Activated naive CD4-positive, alpha-beta T cell treated with anti-CD3 and anti-CD28 coated beads, Interleukin-2, amount 10 ng/mL, durations not matched to agents 7 days and 5 days (primary cell): Measurements from ENCODE around the gene SMTNL1.

ENCODE experiments used
- CTCF ChIA-PET: fragments of 350-600 bp; sonication (Branson Sonifier 250); formaldehyde crosslinking; loops from one replicate; lab custom pipeline; 2021; ENCODE audit warnings: antibody characterized with exemption; lab: Charles Lee
- DNase-seq: peaks from one replicate; pipeline ENCODE4 v3.0.0-alpha.2; 2020
- H3K27ac Mint-ChIP-seq: one replicate; pipeline ENCODE4 v1.8.0; 2021; ENCODE audit warnings: mild to moderate bottlenecking, moderate library complexity, mixed read lengths
- H3K27me3 Mint-ChIP-seq: one replicate; pipeline ENCODE4 v1.8.0; 2021; ENCODE audit warnings: mild to moderate bottlenecking, mixed read lengths
- H3K36me3 Mint-ChIP-seq: one replicate; pipeline ENCODE4 v1.8.0; 2021; ENCODE audit warnings: mixed read lengths
- H3K4me1 Mint-ChIP-seq: one replicate; pipeline ENCODE4 v1.8.0; 2021; ENCODE audit warnings: mixed read lengths
- H3K4me3 Mint-ChIP-seq: one replicate; pipeline ENCODE4 v1.8.0; 2021; ENCODE audit warnings: mild to moderate bottlenecking, moderate library complexity, mixed read lengths
- H3K9me3 Mint-ChIP-seq: one replicate; pipeline ENCODE4 v1.8.0; 2021; ENCODE audit warnings: mixed read lengths

The SMTNL1 gene

GRCh38 chr11:57542582-57542981, 5.2 kb downstream of the SMTNL1 start:
- Mint-ChIP-seq H3K36me3 (peaks cover 13% of the 10 kb centered on the region), H3K27ac (peak overlapping the region; percentile 29), H3K27me3 (no peaks in the 10 kb centered on the region), H3K4me3 (no peak overlapping the region), H3K4me1 (no peaks in the 10 kb centered on the region), H3K9me3 (no peaks in the 10 kb centered on the region)
- CTCF ChIA-PET = no interaction called here
- no peak for DNase-seq

DNA sequence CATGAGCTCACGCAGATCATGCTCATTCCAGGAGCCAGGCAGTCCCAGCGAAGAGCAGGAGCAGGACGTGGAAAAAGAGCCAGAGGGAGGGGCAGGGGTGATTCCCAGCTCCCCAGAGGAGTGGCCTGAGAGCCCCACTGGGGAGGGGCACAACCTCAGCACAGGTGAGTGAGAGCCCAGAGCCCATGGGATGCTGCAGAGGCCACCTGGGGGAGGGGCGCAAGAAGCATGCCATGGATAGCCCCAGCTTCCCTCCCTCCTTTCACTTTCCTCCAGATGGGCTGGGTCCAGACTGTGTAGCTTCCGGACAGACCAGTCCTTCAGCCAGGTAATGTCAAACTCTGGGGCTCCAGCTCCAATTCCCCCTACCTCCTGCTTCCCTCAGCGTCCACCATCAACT, 6.2 kb downstream of the SMTNL1 start:
- Mint-ChIP-seq H3K9me3 (no peaks in the 10 kb centered on the region), H3K36me3 (peaks cover 10% of the 10 kb centered on the region), H3K27me3 (no peaks in the 10 kb centered on the region), H3K4me3 (no peak overlapping the region), H3K27ac (no peak overlapping the region), H3K4me1 (peaks cover 5% of the 10 kb centered on the region)
- no peak for DNase-seq
- CTCF ChIA-PET = interaction anchor here (1.0 to 1.5 kb wide), 2 partner anchors 16 to 101 kb away, joined by 3 to 7 read pairs; no protein-coding TSS in a partner anchor

GRCh38 chr11:57544566-57544965, 7.2 kb downstream of the SMTNL1 start:
- Mint-ChIP-seq H3K27me3 (no peaks in the 10 kb centered on the region), H3K4me3 (no peak overlapping the region), H3K36me3 (peaks cover 15% of the 10 kb centered on the region), H3K27ac (no peak overlapping the region), H3K9me3 (no peaks in the 10 kb centered on the region), H3K4me1 (peaks cover 6% of the 10 kb centered on the region)
- CTCF ChIA-PET = interaction anchor here (1.5 kb wide), 1 partner anchor 100 kb away, joined by 7 read pairs; no protein-coding TSS in a partner anchor
- DNase-seq = no peak

DNA sequence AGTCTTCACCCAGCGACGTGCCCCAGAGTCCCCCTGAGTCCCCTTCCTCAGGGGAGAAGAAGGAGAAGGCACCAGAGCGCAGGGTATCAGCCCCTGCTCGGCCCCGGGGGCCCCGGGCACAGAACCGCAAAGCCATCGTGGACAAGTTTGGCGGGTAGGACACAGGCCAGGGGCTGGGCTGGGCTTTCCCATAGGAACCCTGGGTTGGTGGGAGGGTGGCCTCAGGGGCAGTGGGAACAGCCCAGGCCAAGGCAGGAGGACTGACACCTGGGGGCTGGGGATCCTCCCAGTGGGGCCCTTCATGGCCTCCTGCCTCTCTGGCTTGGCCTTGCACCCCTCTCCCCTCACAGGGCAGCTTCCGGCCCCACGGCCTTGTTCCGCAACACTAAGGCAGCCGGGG, 8.5 kb downstream of the SMTNL1 start:
- no peaks in the 10 kb centered on the region for H3K9me3 Mint-ChIP-seq
- H3K27me3 Mint-ChIP-seq = no peaks in the 10 kb centered on the region
- peaks cover 23% of the 10 kb centered on the region for H3K36me3 Mint-ChIP-seq
- no peak overlapping the region for H3K27ac Mint-ChIP-seq
- H3K4me3 Mint-ChIP-seq = no peak overlapping the region
- DNase-seq = no peak
- CTCF ChIA-PET = no interaction called here
- peaks cover 6% of the 10 kb centered on the region for H3K4me1 Mint-ChIP-seq

- no peak overlapping the region for H3K27ac Mint-ChIP-seq
- H3K9me3 Mint-ChIP-seq = no peaks in the 10 kb centered on the region
- H3K27me3 Mint-ChIP-seq = no peaks in the 10 kb centered on the region
- peaks cover 22% of the 10 kb centered on the region for H3K36me3 Mint-ChIP-seq
- H3K4me3 Mint-ChIP-seq = no peak overlapping the region
- CTCF ChIA-PET = interaction anchor here (0.8 to 1.9 kb wide), 2 partner anchors 53 to 255 kb away, joined by 4 to 8 read pairs; no protein-coding TSS in a partner anchor
- peaks cover 6% of the 10 kb centered on the region for H3K4me1 Mint-ChIP-seq
- no peak for DNase-seq
Measured at GRCh38 chr11:57546451-57546850, 9.1 kb downstream of the SMTNL1 start.

DNA sequence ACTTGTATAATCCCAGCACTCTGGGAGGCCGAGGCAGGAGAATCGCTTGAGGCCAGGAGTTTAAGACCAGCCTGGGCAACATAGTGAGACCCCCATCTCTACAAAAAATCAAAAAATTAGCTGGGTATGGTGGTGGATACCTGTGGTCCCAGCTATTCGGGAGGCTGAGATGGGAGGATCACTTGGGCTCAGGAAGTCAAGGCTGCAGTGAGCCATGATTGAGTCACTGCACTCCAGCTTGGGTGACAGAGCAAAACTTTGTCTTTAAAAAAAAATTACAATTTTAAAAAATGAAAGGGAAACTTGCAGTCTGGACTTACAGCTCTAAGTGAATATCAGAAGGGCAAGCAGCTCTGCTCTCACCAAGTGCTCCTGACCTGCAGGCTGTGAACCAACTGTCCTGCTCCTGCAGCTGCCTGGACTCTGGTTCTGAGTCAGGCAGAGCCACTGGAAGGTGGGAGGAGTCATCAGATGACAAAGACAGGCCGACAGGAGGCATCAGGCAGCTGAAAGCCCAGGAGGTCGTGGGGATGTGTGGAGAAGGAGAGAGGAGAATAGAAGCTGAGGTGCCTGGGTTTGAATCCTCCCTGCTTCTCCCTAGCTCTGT, 9.6 kb downstream of the SMTNL1 start:
- DNase-seq = no peak
- Mint-ChIP-seq H3K27ac (no peak overlapping the region), H3K36me3 (peaks cover 27% of the 10 kb centered on the region), H3K9me3 (no peaks in the 10 kb centered on the region), H3K4me3 (no peak overlapping the region), H3K27me3 (no peaks in the 10 kb centered on the region), H3K4me1 (peaks cover 6% of the 10 kb centered on the region)
- CTCF ChIA-PET = interaction anchor here (0.8 to 1.9 kb wide), 5 partner anchors 10 to 254 kb away, joined by 3 to 8 read pairs (median 4); partner anchors contain the start of gene UBE2L6

GRCh38 chr11:57547854-57548377, 10.5 kb downstream of the SMTNL1 start:
- Mint-ChIP-seq H3K4me3 (no peak overlapping the region), H3K9me3 (no peaks in the 10 kb centered on the region), H3K4me1 (peaks cover 6% of the 10 kb centered on the region), H3K36me3 (peaks cover 32% of the 10 kb centered on the region), H3K27me3 (no peaks in the 10 kb centered on the region), H3K27ac (no peak overlapping the region)
- CTCF ChIA-PET = interaction anchor here (1.0 to 1.9 kb wide), 4 partner anchors 9 to 93 kb away, joined by 3 to 8 read pairs (median 4); partner anchors contain the start of gene UBE2L6
- no peak for DNase-seq

DNA sequence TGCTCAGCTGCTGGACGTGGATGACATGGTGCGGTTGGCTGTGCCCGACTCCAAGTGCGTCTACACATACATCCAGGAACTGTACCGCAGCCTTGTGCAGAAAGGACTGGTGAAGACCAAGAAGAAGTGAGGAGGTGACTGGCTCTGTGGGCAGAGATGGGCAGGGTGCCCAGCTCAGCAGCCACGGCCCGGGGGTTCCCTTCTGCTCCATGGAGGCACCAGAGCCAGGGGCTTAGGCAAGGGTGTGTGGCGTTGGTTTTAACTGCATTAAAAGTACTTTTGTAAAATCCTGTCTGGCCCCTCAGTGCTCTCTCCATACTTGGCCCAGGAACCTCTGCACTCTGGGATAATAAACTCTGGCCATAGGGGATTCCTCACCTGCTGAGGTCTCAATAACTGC, 12.6 kb downstream of the SMTNL1 start:
- Mint-ChIP-seq H3K27ac (no peak overlapping the region), H3K36me3 (peaks cover 46% of the 10 kb centered on the region), H3K4me3 (no peak overlapping the region)

DNA sequence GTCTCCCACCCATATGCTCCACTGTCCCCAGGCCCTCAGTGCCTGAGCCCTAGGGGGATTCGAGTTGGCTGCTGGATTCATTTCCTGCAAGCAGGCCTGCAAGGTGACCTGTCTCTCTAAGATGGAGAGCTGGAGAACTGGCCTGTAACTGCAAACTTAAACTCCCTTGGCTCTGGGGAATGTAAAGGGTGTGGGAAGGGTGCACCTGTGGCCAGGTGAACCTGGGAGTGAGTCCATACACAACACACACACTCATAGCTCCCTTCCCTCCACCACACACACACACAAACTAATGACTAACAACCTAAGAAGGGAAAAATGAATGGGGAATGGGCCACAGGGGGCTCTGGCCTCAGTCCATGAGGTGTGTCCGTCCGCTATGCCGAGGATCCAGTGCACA, 14.5 kb downstream of the SMTNL1 start:
- Mint-ChIP-seq H3K27me3 (no peaks in the 10 kb centered on the region), H3K36me3 (peaks cover 57% of the 10 kb centered on the region), H3K4me3 (no peak overlapping the region), H3K4me1 (peaks cover 12% of the 10 kb centered on the region), H3K9me3 (no peaks in the 10 kb centered on the region), H3K27ac (no peak overlapping the region)
- CTCF ChIA-PET = interaction anchor here (0.8 to 1.2 kb wide), 3 partner anchors 16 to 249 kb away, joined by 3 to 6 read pairs (median 4); partner anchors contain the start of gene UBE2L6
- no peak for DNase-seq

More for the DNA sequence above, 12.6 kb downstream of the SMTNL1 start:
- Mint-ChIP-seq H3K4me1 (peaks cover 8% of the 10 kb centered on the region), H3K9me3 (no peaks in the 10 kb centered on the region), H3K27me3 (no peaks in the 10 kb centered on the region)
- CTCF ChIA-PET = interaction anchor here (0.9 to 1.2 kb wide), 2 partner anchors 23 to 24 kb away, joined by 3 to 4 read pairs; no protein-coding TSS in a partner anchor
- DNase-seq = no peak

GRCh38 chr11:57552479-57552878, 15.1 kb downstream of the SMTNL1 start:
- Mint-ChIP-seq H3K27ac (no peak overlapping the region), H3K36me3 (peaks cover 62% of the 10 kb centered on the region)
- CTCF ChIA-PET = interaction anchor here (0.8 to 1.2 kb wide), 3 partner anchors 16 to 248 kb away, joined by 3 to 6 read pairs (median 4); partner anchors contain the start of gene UBE2L6

GRCh38 chr11:57555393-57555792, 18.0 kb downstream of the SMTNL1 start:
- no peak for DNase-seq
- CTCF ChIA-PET = interaction anchor here (1.2 kb wide), 1 partner anchor 85 kb away, joined by 3 read pairs; no protein-coding TSS in a partner anchor
- peaks cover 10% of the 10 kb centered on the region for H3K4me1 Mint-ChIP-seq
- H3K36me3 Mint-ChIP-seq = peaks cover 71% of the 10 kb centered on the region
- no peaks in the 10 kb centered on the region for H3K27me3 Mint-ChIP-seq
- peak overlapping the region; percentile 59 for H3K27ac Mint-ChIP-seq
- H3K4me3 Mint-ChIP-seq = no peak overlapping the region
- no peaks in the 10 kb centered on the region for H3K9me3 Mint-ChIP-seq

More at GRCh38 chr11:57552479-57552878, 15.1 kb downstream of the SMTNL1 start:
- Mint-ChIP-seq H3K4me1 (peaks cover 12% of the 10 kb centered on the region), H3K9me3 (no peaks in the 10 kb centered on the region), H3K27me3 (no peaks in the 10 kb centered on the region), H3K4me3 (no peak overlapping the region)
- no peak for DNase-seq

DNA sequence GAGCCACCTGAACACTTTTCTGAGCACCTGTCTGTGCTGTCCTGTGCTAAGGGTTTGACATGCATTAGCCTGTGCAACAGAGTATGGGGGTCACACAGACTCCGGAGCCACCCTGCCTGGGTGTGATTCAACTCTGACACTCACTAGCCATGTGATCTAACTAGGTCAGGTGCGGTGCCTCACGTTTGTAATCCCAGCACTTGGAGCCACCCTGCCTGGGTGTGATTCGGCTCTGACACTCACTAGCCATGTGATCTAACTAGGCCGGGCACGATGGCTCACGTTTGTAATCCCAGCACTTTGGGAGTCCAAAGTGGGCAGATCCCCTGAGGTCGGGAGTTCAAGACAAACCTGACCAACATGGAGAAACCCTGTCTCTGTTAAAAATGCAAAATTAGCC, 18.6 kb downstream of the SMTNL1 start:
- Mint-ChIP-seq H3K9me3 (no peaks in the 10 kb centered on the region), H3K4me1 (peaks cover 11% of the 10 kb centered on the region), H3K4me3 (no peak overlapping the region), H3K36me3 (peaks cover 71% of the 10 kb centered on the region), H3K27ac (no peak overlapping the region), H3K27me3 (no peaks in the 10 kb centered on the region)
- no peak for DNase-seq
- CTCF ChIA-PET = no interaction called here

DNA sequence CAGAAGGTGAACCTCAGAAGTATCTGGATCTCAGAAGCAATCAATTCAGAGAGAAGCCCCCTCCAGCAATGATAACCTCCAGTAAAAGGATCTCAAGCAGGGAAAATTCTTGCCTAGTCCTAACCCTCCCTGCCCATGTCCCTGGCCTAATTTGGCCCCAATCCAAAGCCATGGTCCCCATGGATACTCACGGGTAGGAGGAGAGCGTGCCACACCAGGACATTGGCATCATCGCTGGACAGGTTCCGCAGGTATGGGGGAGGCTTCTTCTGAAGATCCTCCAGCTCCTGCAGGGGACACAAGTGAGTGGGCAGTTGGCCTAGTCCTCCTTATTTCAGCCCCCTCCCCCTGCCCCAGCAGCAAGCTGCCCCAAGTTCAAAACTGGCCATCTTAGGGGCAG, 22.8 kb downstream of the SMTNL1 start:
- CTCF ChIA-PET = no interaction called here
- H3K4me3 Mint-ChIP-seq = no peak overlapping the region
- H3K27ac Mint-ChIP-seq = no peak overlapping the region
- H3K27me3 Mint-ChIP-seq = no peaks in the 10 kb centered on the region
- no peaks in the 10 kb centered on the region for H3K9me3 Mint-ChIP-seq
- DNase-seq = no peak
- H3K36me3 Mint-ChIP-seq = peaks cover 55% of the 10 kb centered on the region
- H3K4me1 Mint-ChIP-seq = peaks cover 43% of the 10 kb centered on the region

- H3K36me3 Mint-ChIP-seq = peaks cover 51% of the 10 kb centered on the region
- DNase-seq = no peak
- CTCF ChIA-PET = interaction anchor here (1.6 to 1.7 kb wide), 2 partner anchors 70 to 78 kb away, joined by 6 to 7 read pairs; no protein-coding TSS in a partner anchor
- H3K4me3 Mint-ChIP-seq = no peak overlapping the region
- H3K9me3 Mint-ChIP-seq = no peaks in the 10 kb centered on the region
- H3K27me3 Mint-ChIP-seq = no peaks in the 10 kb centered on the region
- H3K4me1 Mint-ChIP-seq = peaks cover 46% of the 10 kb centered on the region
- peak overlapping the region; percentile 69 for H3K27ac Mint-ChIP-seq
Measured at GRCh38 chr11:57562596-57562995, 25.2 kb downstream of the SMTNL1 start.
